ENCODE measurements around the gene TAF15. TPM values are rescaled to one million over a fixed set of nuclear protein-coding genes. Genes with fewer than 3 reads are reported as not detected.

TAF15 gene
- total and polyA plus RNA-seq, 3 experiments from 2014 or later, result 21.5 to 291 (median 274) TPM

- Mint-ChIP-seq H3K4me1 (peaks cover 40 to 63% (median 51%) of the 10 kb centered on the region in 3 donors), H3K27ac (peak overlapping the region in 3 of 8 donors; percentile 7 to 56 (median 48)), H3K27me3 (no peaks in the 10 kb centered on the region), H3K4me3 (no peak overlapping the region), H3K9me3 (no peaks in the 10 kb centered on the region), H3K36me3 (peaks cover 14 to 66% (median 16%) of the 10 kb centered on the region in 3 donors)
- DNase-seq, result no peak
- Histone ChIP-seq H3K27ac (ENCODE audit: low read depth, low read length) (no peak overlapping the region), H3K4me1 (ENCODE audit: insufficient read depth, low read length) (peaks cover 8% of the 10 kb centered on the region), H3K27me3 (ENCODE audit: insufficient read depth, low read length, poor library complexity, severe bottlenecking) (no peaks in the 10 kb centered on the region), H3K9me3 (ENCODE audit: low read length) (no peaks in the 10 kb centered on the region), H3K4me3 (ENCODE audit: low read length) (no peak overlapping the region), H3K36me3 (ENCODE audit: insufficient read depth, low read length) (peaks cover 4% of the 10 kb centered on the region)
- ChIA-PET POLR2A (interaction anchor here (0.5 to 1.2 kb wide), 6 partner anchors 10 to 57 kb away, joined by 3 to 7 read pairs (median 3); partner anchors contain the start of gene TAF15), CTCF (interaction anchor here (1.0 to 1.5 kb wide), 3 partner anchors 10 to 17 kb away, joined by 3 to 4 read pairs (median 4); no protein-coding TSS in a partner anchor)
Measured at GRCh38 chr17:35866341-35866950, 57.2 kb downstream of the TAF15 start.

GRCh38 chr17:35867574-35867973 lies 58.3 kb downstream of the TAF15 start:
- POLR2A ChIA-PET, result no interaction called here
- CTCF ChIA-PET, result interaction anchor here (1.2 to 1.5 kb wide), 2 partner anchors 9 to 12 kb away, joined by 3 read pairs; partner anchors contain the start of gene CCL5
- Mint-ChIP-seq H3K27me3 (no peaks in the 10 kb centered on the region), H3K27ac (peak overlapping the region in 2 of 8 donors; percentile 52 to 74), H3K36me3 (peaks cover 19 to 71% (median 20%) of the 10 kb centered on the region in 3 donors), H3K4me1 (peaks cover 46 to 72% (median 59%) of the 10 kb centered on the region in 3 donors), H3K9me3 (no peaks in the 10 kb centered on the region), H3K4me3 (no peak overlapping the region)
- Histone ChIP-seq H3K36me3 (ENCODE audit: insufficient read depth, low read length) (peaks cover 4% of the 10 kb centered on the region), H3K9me3 (ENCODE audit: low read length) (no peaks in the 10 kb centered on the region), H3K4me3 (ENCODE audit: low read length) (no peak overlapping the region), H3K27ac (ENCODE audit: low read depth, low read length) (no peak overlapping the region), H3K27me3 (ENCODE audit: insufficient read depth, low read length, poor library complexity, severe bottlenecking) (no peaks in the 10 kb centered on the region), H3K4me1 (ENCODE audit: insufficient read depth, low read length) (peaks cover 10% of the 10 kb centered on the region)
- DNase-seq, result no peak

- Mint-ChIP-seq H3K27me3 (no peaks in the 10 kb centered on the region), H3K4me1 (peaks cover 53 to 82% (median 67%) of the 10 kb centered on the region in 3 donors), H3K9me3 (no peaks in the 10 kb centered on the region), H3K27ac (peak within 1 kb of the TSS; percentile 22 to 83 (median 70)), H3K4me3 (no peak within 1 kb of the TSS), H3K36me3 (peaks cover 23 to 70% (median 25%) of the 10 kb centered on the region in 3 donors)
- POLR2A ChIA-PET, result interaction anchor here (0.6 to 1.6 kb wide), 10 partner anchors 9 to 78 kb away, joined by 3 to 6 read pairs (median 4); no protein-coding TSS in a partner anchor
- no peak within 1 kb of the TSS for H3K27ac ChIP-seq (ENCODE audit: low read depth, low read length)
- H3K27me3 ChIP-seq (ENCODE audit: insufficient read depth, low read length, poor library complexity, severe bottlenecking), result no peaks in the 10 kb centered on the region
- H3K9me3 ChIP-seq (ENCODE audit: low read length), result no peaks in the 10 kb centered on the region
- CTCF ChIA-PET, result interaction anchor here (1.1 to 1.5 kb wide), 6 partner anchors 9 to 280 kb away, joined by 3 read pairs; partner anchors contain the start of gene CCL5
- H3K4me3 ChIP-seq (ENCODE audit: low read length), result no peak within 1 kb of the TSS
- no peak for DNase-seq
- peaks cover 4% of the 10 kb centered on the region for H3K36me3 ChIP-seq (ENCODE audit: insufficient read depth, low read length)
- peaks cover 10% of the 10 kb centered on the region for H3K4me1 ChIP-seq (ENCODE audit: insufficient read depth, low read length)
Measured at GRCh38 chr17:35868737-35869136, 59.5 kb downstream of the TAF15 start, which contains the start of gene HEATR9. Gene HEATR9 (minus strand): TSS chr17:35868891. CDS start chr17:35868742, 149 bp downstream.

- Mint-ChIP-seq H3K27me3 (no peaks in the 10 kb centered on the region), H3K4me3 (peak overlapping the region in 4 of 7 donors; percentile 7 to 71 (median 40)), H3K27ac (peak overlapping the region; percentile 42 to 95 (median 76)), H3K36me3 (peaks cover 30 to 69% (median 33%) of the 10 kb centered on the region in 3 donors), H3K9me3 (no peaks in the 10 kb centered on the region), H3K4me1 (peaks cover 59 to 82% (median 66%) of the 10 kb centered on the region in 3 donors)
- no peak overlapping the region for H3K27ac ChIP-seq (ENCODE audit: low read depth, low read length)
- peaks cover 4% of the 10 kb centered on the region for H3K36me3 ChIP-seq (ENCODE audit: insufficient read depth, low read length)
- no peaks in the 10 kb centered on the region for H3K27me3 ChIP-seq (ENCODE audit: insufficient read depth, low read length, poor library complexity, severe bottlenecking)
- POLR2A ChIA-PET, result interaction anchor here (0.7 to 1.9 kb wide), 15 partner anchors 9 to 203 kb away, joined by 3 to 14 read pairs (median 4); partner anchors contain the start of genes CCL5, RDM1 and TAF15
- DNase-seq, result peak in 3 of 5 donors; percentile 34 to 65 (median 41)
- CTCF ChIA-PET, result interaction anchor here (0.6 to 15.3 kb wide), 20 partner anchors 9 to 278 kb away, joined by 3 to 144 read pairs (median 4); partner anchors contain the start of genes CCL5 and TAF15
- no peak overlapping the region for H3K4me3 ChIP-seq (ENCODE audit: low read length)
- peaks cover 27% of the 10 kb centered on the region for H3K4me1 ChIP-seq (ENCODE audit: insufficient read depth, low read length)
- H3K9me3 ChIP-seq (ENCODE audit: low read length), result no peaks in the 10 kb centered on the region
Measured at GRCh38 chr17:35870906-35871819, 61.9 kb downstream of the TAF15 start.

- Mint-ChIP-seq H3K4me1 (peaks cover 65 to 83% (median 72%) of the 10 kb centered on the region in 3 donors), H3K36me3 (peaks cover 40 to 76% (median 42%) of the 10 kb centered on the region in 3 donors), H3K4me3 (peak overlapping the region in 5 of 7 donors; percentile 21 to 51 (median 27)), H3K9me3 (no peaks in the 10 kb centered on the region), H3K27me3 (no peaks in the 10 kb centered on the region), H3K27ac (peak overlapping the region; percentile 35 to 93 (median 66))
- no peaks in the 10 kb centered on the region for H3K9me3 ChIP-seq (ENCODE audit: low read length)
- H3K27ac ChIP-seq (ENCODE audit: low read depth, low read length), result no peak overlapping the region
- no peak overlapping the region for H3K4me3 ChIP-seq (ENCODE audit: low read length)
- no peak for DNase-seq
- H3K4me1 ChIP-seq (ENCODE audit: insufficient read depth, low read length), result peaks cover 34% of the 10 kb centered on the region
- no peaks in the 10 kb centered on the region for H3K27me3 ChIP-seq (ENCODE audit: insufficient read depth, low read length, poor library complexity, severe bottlenecking)
- POLR2A ChIA-PET, result interaction anchor here (0.5 to 1.9 kb wide), 8 partner anchors 8 to 109 kb away, joined by 3 to 14 read pairs (median 6); partner anchors contain the start of gene CCL5
- CTCF ChIA-PET, result interaction anchor here (0.9 to 15.3 kb wide), 16 partner anchors 8 to 97 kb away, joined by 3 to 144 read pairs (median 4); partner anchors contain the start of gene CCL5
- H3K36me3 ChIP-seq (ENCODE audit: insufficient read depth, low read length), result peaks cover 4% of the 10 kb centered on the region
Measured at GRCh38 chr17:35872196-35872980, 63.1 kb downstream of the TAF15 start.

- DNase-seq, result peak in 3 of 5 donors; percentile 22 to 63 (median 53)
- Histone ChIP-seq H3K4me3 (ENCODE audit: low read length) (peak overlapping the region; percentile 53), H3K36me3 (ENCODE audit: insufficient read depth, low read length) (peaks cover 4% of the 10 kb centered on the region), H3K4me1 (ENCODE audit: insufficient read depth, low read length) (peaks cover 34% of the 10 kb centered on the region), H3K9me3 (ENCODE audit: low read length) (no peaks in the 10 kb centered on the region), H3K27me3 (ENCODE audit: insufficient read depth, low read length, poor library complexity, severe bottlenecking) (no peaks in the 10 kb centered on the region), H3K27ac (ENCODE audit: low read depth, low read length) (peak overlapping the region; percentile 40)
- Mint-ChIP-seq H3K9me3 (no peaks in the 10 kb centered on the region), H3K36me3 (peaks cover 48 to 87% (median 60%) of the 10 kb centered on the region in 3 donors), H3K27ac (peak overlapping the region; percentile 57 to 93 (median 89)), H3K27me3 (no peaks in the 10 kb centered on the region), H3K4me3 (peak overlapping the region; percentile 92 to 99 (median 97)), H3K4me1 (peaks cover 62 to 74% (median 66%) of the 10 kb centered on the region in 3 donors)
- CTCF ChIA-PET, result interaction anchor here (1.5 to 15.3 kb wide), 7 partner anchors 18 to 197 kb away, joined by 4 to 144 read pairs (median 9); no protein-coding TSS in a partner anchor
- POLR2A ChIA-PET, result interaction anchor here (0.5 to 4.1 kb wide), 8 partner anchors 15 to 203 kb away, joined by 3 to 37 read pairs (median 10); partner anchors contain the start of gene RDM1
Measured at GRCh38 chr17:35875072-35875799, 66.0 kb downstream of the TAF15 start.

Data from CD8-positive, alpha-beta memory T cell (primary cell).